Fibroblast of villous mesenchyme (primary cell): Measurements from ENCODE around the gene SDC3. TPM values are rescaled to one million over a fixed set of nuclear protein-coding genes. Genes with fewer than 3 reads are reported as not detected.

ENCODE experiments used
- DNase-seq: peaks from one replicate; pipeline ENCODE4 v3.0.0-alpha.2; 2010; ENCODE audit warnings: low read depth
- H3K4me3 ChIP-seq: 2 replicates; pipeline ENCODE4 v1.5.1; 2011; ENCODE audit warnings: low read depth, mild to moderate bottlenecking, low read length
- total RNA-seq: library from RNA; depleted of rRNA; stranded (reverse); fragments of >200 nt; gene quantifications from 2 replicates; pipeline ENCODE4 v1.2.3, GENCODE V29; 2012
- TF ChIP-seq, protein P1 (sequence below): IDR thresholded peaks from 2 replicates; pipeline ENCODE4 v1.5.1; 2012; ENCODE audit warnings: low read depth, mild to moderate bottlenecking, low read length; ENCODE audit not compliant: insufficient read depth

Gene SDC3
- total RNA-seq, 1 donor = 16.8 TPM

DNA sequence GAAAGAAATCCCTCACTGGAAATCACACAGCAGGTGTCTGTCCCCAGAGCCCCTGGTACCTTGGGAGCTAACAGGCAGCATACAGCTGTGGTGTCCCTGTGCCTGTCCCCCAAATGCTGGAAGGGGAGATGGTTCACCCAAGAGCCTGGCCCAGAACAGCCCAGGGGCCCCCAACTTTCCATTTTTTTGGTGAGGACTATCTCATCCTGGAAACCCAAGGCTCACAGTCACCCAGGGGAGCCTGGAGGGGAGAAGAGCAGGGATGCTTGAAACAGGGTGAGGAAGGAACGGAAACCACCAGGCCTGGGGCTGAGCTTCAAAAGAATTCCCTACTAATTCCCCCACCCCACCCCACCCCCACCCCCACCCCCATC lies 3.6 kb downstream of the SDC3 start:
- no peak for DNase-seq
- H3K4me3 ChIP-seq = no peak overlapping the region
- TF ChIP-seq, protein P1, sequence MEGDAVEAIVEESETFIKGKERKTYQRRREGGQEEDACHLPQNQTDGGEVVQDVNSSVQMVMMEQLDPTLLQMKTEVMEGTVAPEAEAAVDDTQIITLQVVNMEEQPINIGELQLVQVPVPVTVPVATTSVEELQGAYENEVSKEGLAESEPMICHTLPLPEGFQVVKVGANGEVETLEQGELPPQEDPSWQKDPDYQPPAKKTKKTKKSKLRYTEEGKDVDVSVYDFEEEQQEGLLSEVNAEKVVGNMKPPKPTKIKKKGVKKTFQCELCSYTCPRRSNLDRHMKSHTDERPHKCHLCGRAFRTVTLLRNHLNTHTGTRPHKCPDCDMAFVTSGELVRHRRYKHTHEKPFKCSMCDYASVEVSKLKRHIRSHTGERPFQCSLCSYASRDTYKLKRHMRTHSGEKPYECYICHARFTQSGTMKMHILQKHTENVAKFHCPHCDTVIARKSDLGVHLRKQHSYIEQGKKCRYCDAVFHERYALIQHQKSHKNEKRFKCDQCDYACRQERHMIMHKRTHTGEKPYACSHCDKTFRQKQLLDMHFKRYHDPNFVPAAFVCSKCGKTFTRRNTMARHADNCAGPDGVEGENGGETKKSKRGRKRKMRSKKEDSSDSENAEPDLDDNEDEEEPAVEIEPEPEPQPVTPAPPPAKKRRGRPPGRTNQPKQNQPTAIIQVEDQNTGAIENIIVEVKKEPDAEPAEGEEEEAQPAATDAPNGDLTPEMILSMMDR = no peak

DNA sequence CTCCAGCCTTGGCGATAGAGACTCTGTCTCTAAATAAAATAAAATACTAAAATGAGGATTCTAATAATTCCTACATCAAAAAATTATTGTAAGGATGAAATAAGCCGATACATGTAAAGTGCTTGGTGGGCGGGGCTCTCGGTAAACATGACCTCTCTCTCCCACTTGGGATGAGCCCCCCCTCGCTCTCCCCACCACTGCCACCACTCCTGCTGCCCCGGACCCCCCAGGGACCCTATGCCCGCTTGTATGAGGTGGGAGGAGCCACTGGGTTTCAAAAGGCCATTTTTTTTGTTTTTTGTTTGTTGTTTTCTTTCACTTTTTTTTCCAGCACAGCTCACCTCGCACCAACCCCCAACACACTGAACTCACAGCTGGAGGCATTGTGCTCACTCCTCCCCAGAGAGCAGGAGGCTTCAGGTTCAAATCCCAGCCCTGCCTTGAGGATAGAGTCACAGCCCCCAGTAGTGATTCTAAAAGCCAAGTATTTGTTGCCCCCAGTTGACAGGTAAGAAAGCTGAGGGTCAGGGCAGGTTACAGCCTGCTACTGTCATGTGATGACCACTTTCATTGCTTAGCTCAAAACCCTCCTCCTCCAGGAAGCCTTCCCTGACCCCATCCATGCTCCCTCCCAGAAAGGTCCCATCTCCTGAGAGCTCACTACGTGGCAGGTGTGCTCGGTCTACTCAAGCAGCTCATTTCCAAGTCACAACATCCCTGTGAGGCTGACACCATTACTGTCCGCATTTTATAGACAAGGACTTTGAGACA lies 4.2 kb downstream of the SDC3 start:
- DNase-seq = no peak
- TF ChIP-seq, protein P1 = no peak
- no peak overlapping the region for H3K4me3 ChIP-seq

DNA sequence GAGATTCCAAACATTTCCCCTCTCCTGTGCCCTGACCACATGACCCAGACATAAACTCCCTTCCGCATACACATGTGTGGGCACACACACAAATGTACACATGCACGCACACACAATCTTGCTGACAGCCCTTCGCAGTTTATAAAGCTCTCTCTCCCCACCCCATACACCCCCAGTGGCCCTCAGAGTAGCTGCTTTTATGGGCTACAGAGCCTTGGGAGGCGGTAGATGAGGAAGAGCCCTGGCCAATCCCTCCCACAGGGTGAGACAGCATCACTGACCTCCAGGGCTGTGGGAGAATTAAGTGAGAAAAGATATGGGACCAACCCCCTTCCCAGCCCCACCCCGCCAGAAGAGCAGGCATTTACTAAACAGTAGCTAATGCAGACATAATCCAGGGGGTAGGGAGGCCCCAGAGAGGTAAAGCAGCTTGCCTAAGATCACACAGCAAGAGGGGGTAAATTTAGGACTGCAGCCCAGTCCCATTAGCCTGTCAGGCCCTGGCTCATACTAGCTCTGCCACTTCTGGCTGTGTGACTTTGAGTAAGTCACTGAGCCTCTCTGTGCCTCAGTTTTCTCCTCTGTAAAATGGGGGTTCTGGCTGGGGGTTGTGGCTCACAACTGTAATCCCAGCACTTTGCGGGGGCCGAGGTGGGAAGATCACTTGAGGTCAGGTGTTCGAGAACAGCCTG lies 5.1 kb downstream of the SDC3 start:
- TF ChIP-seq, protein P1 = no peak
- no peak overlapping the region for H3K4me3 ChIP-seq
- DNase-seq = peak; percentile 45

DNA sequence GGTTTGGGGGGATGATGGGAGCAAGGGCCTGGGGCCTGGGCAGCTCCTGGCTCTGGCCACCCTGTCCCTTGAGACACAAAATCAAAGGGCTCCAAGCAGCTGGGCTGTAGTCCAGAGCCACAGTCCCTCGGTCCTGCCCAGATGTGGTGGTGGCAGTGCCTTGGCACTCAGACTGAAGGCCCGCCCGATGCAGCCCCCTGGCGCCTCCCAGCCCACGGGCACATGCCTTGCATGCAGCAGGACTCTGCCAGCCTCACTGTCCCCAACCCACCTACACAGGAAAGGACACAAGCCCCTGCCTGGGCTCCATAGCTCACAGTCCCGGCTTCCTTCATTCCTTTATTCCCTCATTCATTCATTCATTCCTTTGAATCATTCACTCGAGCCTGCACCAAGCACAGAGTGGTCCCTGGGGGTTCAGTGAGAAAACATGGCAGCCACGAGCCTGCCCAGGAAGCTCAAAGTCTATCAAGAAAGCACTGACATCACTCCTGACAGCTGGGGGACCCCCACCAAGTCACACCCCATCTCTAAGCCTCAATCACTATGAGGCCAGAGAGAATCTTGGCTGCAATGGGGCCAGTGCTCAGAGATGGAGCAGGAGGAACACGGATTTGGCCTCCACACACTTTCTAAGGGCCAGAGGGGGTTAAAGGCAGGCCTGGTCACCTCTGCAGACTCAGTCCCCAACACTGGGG lies 5.8 kb downstream of the SDC3 start:
- TF ChIP-seq, protein P1 = no peak
- no peak for DNase-seq
- H3K4me3 ChIP-seq = no peak overlapping the region

DNA sequence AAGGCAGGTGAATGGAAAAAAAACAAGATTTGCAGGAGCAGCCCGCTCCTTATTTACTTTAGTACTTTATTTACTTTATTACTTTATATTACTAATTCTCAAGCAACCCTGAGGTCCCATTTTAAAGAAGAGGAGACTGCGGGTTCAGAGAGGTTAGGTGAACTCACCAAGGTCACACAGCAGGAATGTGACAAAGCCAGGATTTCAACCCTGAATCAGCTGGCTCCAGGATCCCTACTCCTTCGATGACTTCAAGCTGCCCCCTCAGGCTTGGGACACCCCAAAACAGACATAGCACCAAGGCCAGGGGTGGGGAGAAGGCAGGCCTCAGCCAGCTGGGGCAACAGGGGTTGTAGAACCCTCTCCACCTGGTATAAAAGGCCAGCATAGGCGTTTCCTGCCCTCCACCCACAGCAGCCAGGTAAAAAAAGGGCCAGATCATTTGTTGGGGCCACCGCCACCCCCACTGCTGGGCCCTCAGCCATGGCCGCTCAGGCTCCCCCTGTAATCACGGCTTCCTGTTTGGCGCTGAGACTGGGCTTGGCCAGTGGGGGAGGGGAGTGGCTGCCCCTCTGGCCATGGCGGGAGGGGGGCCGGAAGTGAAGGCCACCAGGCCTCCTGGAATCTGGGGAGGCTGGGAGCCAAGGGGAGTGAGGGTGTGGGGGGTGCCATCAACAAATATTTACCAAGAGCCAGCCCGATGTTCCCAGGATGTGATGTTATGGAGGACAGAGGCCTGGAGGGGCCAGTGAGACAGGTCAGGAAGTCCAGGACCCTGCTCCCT lies 6.6 kb downstream of the SDC3 start:
- DNase-seq = no peak
- H3K4me3 ChIP-seq = no peak overlapping the region
- TF ChIP-seq, protein P1 = no peak

DNA sequence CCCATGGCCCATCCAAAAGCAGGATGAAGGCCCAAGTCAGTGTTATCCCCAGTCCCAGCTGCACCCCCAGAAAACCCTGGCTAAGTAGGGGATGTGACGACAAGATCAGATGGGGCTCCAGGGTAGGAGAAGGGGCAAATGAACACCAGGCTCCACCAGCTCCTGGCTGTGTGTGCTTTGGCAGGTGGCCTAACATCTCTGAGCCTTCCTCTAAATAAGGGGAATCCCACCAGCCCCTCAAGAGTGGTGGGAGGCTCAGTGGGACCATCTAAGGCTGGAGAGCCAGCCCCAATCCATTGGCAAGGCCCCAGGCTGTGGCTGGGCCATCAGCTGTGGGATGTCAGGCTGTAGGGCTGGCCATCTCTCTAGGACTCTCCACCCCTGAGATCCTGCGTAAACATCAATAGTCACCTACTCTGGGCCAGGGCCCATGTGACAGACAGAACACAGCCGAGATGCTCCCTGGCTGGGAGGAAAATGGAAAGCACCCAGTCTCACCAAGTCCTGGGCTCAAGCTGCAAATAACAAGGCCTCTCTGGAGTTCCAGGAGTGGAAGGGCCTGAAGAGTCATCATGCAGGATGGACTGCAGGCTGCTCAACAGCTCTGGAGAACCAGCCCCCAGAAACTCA lies 7.5 kb downstream of the SDC3 start:
- TF ChIP-seq, protein P1 = no peak
- DNase-seq = no peak
- no peak overlapping the region for H3K4me3 ChIP-seq
